ENCODE data around the gene HID1.

DNA sequence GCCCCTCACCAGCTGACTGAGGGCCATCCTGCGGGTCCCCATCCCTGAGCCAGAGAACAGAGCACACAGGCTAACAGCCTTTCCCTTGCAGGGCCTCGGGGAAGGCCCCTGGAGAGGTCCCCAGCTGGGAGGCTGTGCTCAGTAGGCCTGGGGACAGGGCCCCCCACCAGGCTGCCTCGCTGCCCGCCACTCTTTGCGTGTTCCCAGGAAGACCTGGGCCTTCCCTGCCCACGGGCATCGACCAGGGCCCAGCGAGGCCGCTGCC is 785 bp downstream of the HID1 start:
- TF ChIP-seq, protein P1, sequence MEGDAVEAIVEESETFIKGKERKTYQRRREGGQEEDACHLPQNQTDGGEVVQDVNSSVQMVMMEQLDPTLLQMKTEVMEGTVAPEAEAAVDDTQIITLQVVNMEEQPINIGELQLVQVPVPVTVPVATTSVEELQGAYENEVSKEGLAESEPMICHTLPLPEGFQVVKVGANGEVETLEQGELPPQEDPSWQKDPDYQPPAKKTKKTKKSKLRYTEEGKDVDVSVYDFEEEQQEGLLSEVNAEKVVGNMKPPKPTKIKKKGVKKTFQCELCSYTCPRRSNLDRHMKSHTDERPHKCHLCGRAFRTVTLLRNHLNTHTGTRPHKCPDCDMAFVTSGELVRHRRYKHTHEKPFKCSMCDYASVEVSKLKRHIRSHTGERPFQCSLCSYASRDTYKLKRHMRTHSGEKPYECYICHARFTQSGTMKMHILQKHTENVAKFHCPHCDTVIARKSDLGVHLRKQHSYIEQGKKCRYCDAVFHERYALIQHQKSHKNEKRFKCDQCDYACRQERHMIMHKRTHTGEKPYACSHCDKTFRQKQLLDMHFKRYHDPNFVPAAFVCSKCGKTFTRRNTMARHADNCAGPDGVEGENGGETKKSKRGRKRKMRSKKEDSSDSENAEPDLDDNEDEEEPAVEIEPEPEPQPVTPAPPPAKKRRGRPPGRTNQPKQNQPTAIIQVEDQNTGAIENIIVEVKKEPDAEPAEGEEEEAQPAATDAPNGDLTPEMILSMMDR (IDR thresholded peaks at IDR 0.05; ENCODE audit: poor library complexity, severe bottlenecking), result no peak
- TF ChIP-seq RAD21 (conservative IDR thresholded peaks at IDR 0.05), result no peak
- no peak for TF ChIP-seq SMC3 (conservative IDR thresholded peaks at IDR 0.05; ENCODE audit: poor library complexity)
- TF ChIP-seq POLR2AphosphoS5 (IDR thresholded peaks at IDR 0.05), result no peak
- no peak for TF ChIP-seq EZH2 (IDR thresholded peaks at IDR 0.05; ENCODE audit: borderline replicate concordance, insufficient read depth, low read length, poor library complexity, severe bottlenecking)
- TF ChIP-seq EP300 (conservative IDR thresholded peaks at IDR 0.05; ENCODE audit: poor library complexity, severe bottlenecking), result no peak
- no peak for TF ChIP-seq TAF1 (IDR thresholded peaks at IDR 0.05; ENCODE audit: low read depth)

Measured in neural cell (in vitro differentiated cells).